KMS-11 (cell line): ENCODE data around the gene RANBP10.
A peak's percentile ranks its signal among the peaks of the same experiment; 100 is the strongest.

Source experiments
- H2AFZ ChIP-seq: fragments of 200-600 bp; sonication (generic); 2 replicates; pipeline ENCODE4 v1.6.1; 2016; ENCODE audit warnings: antibody characterized with exemption, mixed run types, low read depth
- H3K27ac ChIP-seq: fragments of 200-600 bp; sonication (generic); 2 replicates; pipeline ENCODE4 v1.6.1; 2016; ENCODE audit warnings: mild to moderate bottlenecking, mixed run types
- H3K27me3 ChIP-seq: fragments of 200-600 bp; sonication (generic); 2 replicates; pipeline ENCODE4 v1.6.1; 2017; ENCODE audit warnings: mild to moderate bottlenecking, low read depth, mixed run types, moderate library complexity; ENCODE audit not compliant: insufficient read depth
- H3K36me3 ChIP-seq: fragments of 200-600 bp; sonication (generic); 2 replicates; pipeline ENCODE4 v1.6.1; 2017; ENCODE audit warnings: mild to moderate bottlenecking, mixed run types; ENCODE audit not compliant: insufficient read depth
- H3K4me1 ChIP-seq: fragments of 200-600 bp; sonication (generic); 2 replicates; pipeline ENCODE4 v1.6.1; 2016; ENCODE audit warnings: mild to moderate bottlenecking, low read depth, mixed run types; ENCODE audit not compliant: poor library complexity, severe bottlenecking
- H3K4me2 ChIP-seq: fragments of 200-600 bp; sonication (generic); 2 replicates; pipeline ENCODE4 v1.7.0; 2016; ENCODE audit warnings: mild to moderate bottlenecking, mixed run types
- H3K4me3 ChIP-seq: fragments of 200-600 bp; sonication (generic); IDR thresholded peaks from 2 replicates; pipeline ENCODE4 v1.6.1; 2017; ENCODE audit warnings: low read depth, low read length, mixed read lengths; ENCODE audit not compliant: insufficient read depth
- H3K79me2 ChIP-seq: fragments of 200-600 bp; sonication (generic); 2 replicates; pipeline ENCODE4 v1.6.1; 2016; ENCODE audit warnings: low read depth, mixed run types; ENCODE audit not compliant: insufficient read depth
- H3K9ac ChIP-seq: fragments of 200-600 bp; sonication (generic); 2 replicates; pipeline ENCODE4 v1.6.1; 2016; ENCODE audit warnings: mild to moderate bottlenecking, mixed run types
- H4K20me1 ChIP-seq: fragments of 200-600 bp; sonication (generic); 2 replicates; pipeline ENCODE4 v1.6.1; 2016; ENCODE audit warnings: mild to moderate bottlenecking, mixed run types; ENCODE audit not compliant: insufficient read depth
- TF ChIP-seq, protein P1 (sequence below): fragments of 200-600 bp; sonication (generic); conservative IDR thresholded peaks from 2 replicates; pipeline ENCODE4 v1.6.1; 2017; ENCODE audit warnings: low read depth, mild to moderate bottlenecking, antibody characterized with exemption, low read length, moderate library complexity, mixed read lengths

RANBP10 gene

DNA sequence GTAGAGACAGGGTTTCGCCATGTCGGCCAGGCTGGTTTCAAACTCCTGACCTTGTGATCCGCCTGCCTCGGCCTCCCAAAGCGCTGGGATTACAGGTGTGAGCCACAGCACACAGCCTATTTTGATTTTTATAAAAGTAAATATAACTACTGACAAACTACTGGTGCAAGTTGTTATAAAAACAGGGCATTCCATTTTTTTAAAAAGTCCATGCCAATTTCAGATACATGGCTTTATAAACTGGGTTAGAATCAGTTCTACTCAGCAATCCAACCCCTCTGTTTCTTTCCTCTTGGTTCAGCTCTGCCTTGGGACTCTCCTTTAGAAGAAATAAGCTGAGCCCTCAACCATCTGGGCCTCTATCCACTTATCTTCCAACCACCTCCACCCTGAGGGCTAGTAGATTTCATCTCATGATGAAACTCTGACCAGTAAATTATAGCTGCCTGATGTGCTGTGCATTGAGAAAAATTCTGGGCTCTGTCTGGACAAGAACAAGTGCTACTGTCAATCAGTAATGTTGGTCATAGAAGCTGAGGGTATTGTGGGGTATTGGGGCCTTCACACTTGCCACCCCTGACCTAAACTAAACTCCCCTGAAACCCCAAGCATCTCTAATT, 10.2 kb downstream of the RANBP10 start:
- TF ChIP-seq, protein P1, sequence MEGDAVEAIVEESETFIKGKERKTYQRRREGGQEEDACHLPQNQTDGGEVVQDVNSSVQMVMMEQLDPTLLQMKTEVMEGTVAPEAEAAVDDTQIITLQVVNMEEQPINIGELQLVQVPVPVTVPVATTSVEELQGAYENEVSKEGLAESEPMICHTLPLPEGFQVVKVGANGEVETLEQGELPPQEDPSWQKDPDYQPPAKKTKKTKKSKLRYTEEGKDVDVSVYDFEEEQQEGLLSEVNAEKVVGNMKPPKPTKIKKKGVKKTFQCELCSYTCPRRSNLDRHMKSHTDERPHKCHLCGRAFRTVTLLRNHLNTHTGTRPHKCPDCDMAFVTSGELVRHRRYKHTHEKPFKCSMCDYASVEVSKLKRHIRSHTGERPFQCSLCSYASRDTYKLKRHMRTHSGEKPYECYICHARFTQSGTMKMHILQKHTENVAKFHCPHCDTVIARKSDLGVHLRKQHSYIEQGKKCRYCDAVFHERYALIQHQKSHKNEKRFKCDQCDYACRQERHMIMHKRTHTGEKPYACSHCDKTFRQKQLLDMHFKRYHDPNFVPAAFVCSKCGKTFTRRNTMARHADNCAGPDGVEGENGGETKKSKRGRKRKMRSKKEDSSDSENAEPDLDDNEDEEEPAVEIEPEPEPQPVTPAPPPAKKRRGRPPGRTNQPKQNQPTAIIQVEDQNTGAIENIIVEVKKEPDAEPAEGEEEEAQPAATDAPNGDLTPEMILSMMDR = no peak
- Histone ChIP-seq H3K27ac (no peak overlapping the region), H2AFZ (no peak overlapping the region), H3K79me2 (peaks cover 23% of the 10 kb centered on the region; the same call in 1 of the 2 replicates), H3K27me3 (no peaks in the 10 kb centered on the region), H3K36me3 (no peaks in the 10 kb centered on the region), H3K9ac (no peak overlapping the region), H3K4me3 (no peak overlapping the region), H3K4me2 (no peak overlapping the region), H4K20me1 (no peaks in the 10 kb centered on the region), H3K4me1 (no peaks in the 10 kb centered on the region)

DNA sequence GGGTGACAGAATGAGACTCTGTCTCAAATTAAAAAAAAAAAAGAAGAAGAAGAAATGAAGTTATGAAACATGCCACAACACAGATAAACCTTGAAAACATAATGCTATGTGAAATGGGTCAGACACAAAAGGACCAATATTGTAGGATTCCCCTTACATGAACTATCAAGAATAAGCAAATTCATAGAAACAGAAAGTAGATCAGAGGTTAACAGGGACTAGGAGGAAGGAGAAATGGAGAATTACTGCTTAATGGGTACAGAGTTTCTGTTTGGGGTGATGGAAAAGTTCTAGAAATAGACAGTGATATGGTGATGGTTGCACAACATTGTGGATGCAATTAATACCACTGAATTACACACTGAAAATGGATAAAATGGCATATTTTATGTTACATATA, 16.3 kb downstream of the RANBP10 start:
- no peaks in the 10 kb centered on the region for H3K27me3 ChIP-seq
- H3K4me1 ChIP-seq = peaks cover 21% of the 10 kb centered on the region
- peaks cover 21% of the 10 kb centered on the region; the same call in 1 of the 2 replicates for H3K79me2 ChIP-seq
- H3K9ac ChIP-seq = no peak overlapping the region
- H3K4me2 ChIP-seq = 0 out of 2 replicates have a peak overlapping the region, but pooled peaks have one; percentile 18
- no peak overlapping the region for H3K27ac ChIP-seq
- H3K4me3 ChIP-seq = no peak overlapping the region
- TF ChIP-seq, protein P1 = no peak
- peaks cover 4% of the 10 kb centered on the region; the same call in 1 of the 2 replicates for H4K20me1 ChIP-seq
- H2AFZ ChIP-seq = no peak overlapping the region
- H3K36me3 ChIP-seq = no peaks in the 10 kb centered on the region

DNA sequence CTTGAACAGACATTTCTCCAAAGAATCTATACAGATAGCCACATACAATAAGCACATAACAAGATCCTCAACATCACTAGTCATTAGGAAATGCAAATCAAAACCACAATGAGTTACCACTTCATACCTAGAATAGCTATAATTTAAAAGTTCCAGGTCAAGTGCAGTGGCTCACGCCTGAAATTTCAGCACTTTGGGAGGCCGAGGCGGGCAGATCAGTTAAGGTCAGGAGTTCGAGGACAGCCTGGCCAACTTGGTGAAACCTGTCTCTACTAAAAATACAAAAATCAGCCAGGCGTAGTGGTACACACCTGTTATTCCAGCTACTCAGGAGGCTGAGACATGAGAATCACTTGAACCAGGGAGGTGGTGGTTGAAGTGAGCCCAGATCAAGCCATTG, 19.9 kb downstream of the RANBP10 start:
- Histone ChIP-seq H3K4me1 (peaks cover 32% of the 10 kb centered on the region), H2AFZ (no peak overlapping the region), H3K79me2 (peaks cover 14% of the 10 kb centered on the region; the same call in 1 of the 2 replicates), H3K9ac (no peak overlapping the region), H3K4me3 (no peak overlapping the region), H3K27ac (no peak overlapping the region), H4K20me1 (peaks cover 4% of the 10 kb centered on the region; the same call in 1 of the 2 replicates), H3K27me3 (no peaks in the 10 kb centered on the region), H3K4me2 (no peak overlapping the region), H3K36me3 (no peaks in the 10 kb centered on the region)
- TF ChIP-seq, protein P1 = no peak

DNA sequence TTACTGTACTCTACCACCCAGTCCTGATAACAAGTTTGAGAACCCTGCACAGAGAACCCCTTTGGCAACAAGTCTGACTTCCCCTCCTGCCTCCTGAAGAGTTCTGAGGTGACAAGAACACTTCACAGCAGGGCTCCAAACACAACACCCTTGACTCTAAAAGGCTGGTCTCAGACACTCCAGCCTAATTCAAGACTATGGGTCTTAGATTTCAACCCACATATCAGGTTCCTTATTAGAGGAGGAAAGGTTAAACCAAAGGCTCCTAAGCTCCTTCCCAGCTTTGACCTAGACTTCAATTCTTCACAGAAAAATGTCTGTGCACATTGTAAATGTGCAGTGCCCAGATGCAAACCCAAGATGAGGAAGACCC, 23.0 kb downstream of the RANBP10 start:
- Histone ChIP-seq H3K27ac (no peak overlapping the region), H4K20me1 (no peaks in the 10 kb centered on the region), H2AFZ (no peak overlapping the region), H3K27me3 (no peaks in the 10 kb centered on the region), H3K4me1 (peaks cover 41% of the 10 kb centered on the region), H3K9ac (no peak overlapping the region), H3K36me3 (no peaks in the 10 kb centered on the region), H3K4me3 (no peak overlapping the region), H3K4me2 (no peak overlapping the region), H3K79me2 (peaks cover 9% of the 10 kb centered on the region; the same call in 1 of the 2 replicates)
- TF ChIP-seq, protein P1 = no peak
